Stimulated activated CD4-positive, alpha-beta T cell treated with anti-CD3 and anti-CD28 coated beads, Interleukin-15, amount 100 ng/mL, for 1 hour (primary cell): Measurements from ENCODE around the gene BLTP1.
"Not testable (repeated sequence)": the region's sequence is repeated elsewhere in the genome, so short reads cannot be mapped to it uniquely, and the experiment has no call there.

ENCODE experiments used
- DNase-seq, 2 donors: peaks; one replicate each; pipeline ENCODE4 v3.0.0-alpha.2; 2020; ENCODE audit warnings: low read depth in 1 of 2, low spot score in 1 of 2

Gene BLTP1

GRCh38 chr4:122151982-122152710 lies at the start of gene BLTP1:
TSS of gene BLTP1 (plus strand) at chr4:122152331. CDS start at chr4:122170648, 18,317 bp downstream.
- DNase-seq: peak; percentile 80 to 82

GRCh38 chr4:122104184-122104583 lies 47.9 kb upstream of the BLTP1 start:
- no peak for DNase-seq

DNA sequence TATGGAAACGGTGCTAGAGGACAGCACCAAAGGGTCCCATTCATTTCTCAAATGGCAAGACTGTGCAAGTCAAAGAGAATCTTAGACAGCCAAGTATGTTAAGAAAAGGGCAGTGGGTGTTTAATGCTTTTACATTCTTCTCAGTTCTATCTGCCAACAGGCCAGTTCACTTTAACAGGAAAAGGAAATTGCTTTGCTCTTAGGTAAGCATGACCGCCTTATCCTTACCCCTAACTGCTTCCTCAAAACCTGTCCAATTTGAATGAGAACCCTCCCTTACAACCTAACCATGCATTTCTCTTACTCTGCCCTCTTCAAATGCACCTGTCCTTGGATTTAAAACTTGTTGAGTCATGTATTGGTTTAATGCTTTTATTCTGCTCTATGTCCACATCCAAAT lies 44.5 kb upstream of the BLTP1 start:
- DNase-seq: no peak

DNA sequence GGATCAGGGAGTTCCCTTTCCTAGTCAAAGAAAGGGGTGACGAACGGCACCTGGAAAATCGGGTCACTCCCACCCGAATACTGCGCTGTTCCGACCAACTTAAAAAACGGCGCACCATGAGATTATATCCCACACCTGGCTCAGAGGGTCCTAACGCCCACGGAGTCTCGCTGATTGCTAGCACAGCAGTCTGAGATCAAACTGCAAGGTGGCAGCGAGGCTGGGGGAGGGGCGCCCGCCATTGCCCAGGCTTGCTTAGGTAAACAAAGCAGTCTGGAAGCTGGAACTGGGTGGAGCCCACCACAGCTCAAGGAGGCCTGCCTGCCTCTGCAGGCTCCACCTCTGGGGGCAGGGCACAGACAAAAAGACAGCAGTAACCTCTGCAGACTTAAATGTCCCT lies 41.8 kb upstream of the BLTP1 start:
- not testable (repeated sequence) for DNase-seq

GRCh38 chr4:122117743-122118142 lies 34.4 kb upstream of the BLTP1 start:
- DNase-seq: no peak

DNA sequence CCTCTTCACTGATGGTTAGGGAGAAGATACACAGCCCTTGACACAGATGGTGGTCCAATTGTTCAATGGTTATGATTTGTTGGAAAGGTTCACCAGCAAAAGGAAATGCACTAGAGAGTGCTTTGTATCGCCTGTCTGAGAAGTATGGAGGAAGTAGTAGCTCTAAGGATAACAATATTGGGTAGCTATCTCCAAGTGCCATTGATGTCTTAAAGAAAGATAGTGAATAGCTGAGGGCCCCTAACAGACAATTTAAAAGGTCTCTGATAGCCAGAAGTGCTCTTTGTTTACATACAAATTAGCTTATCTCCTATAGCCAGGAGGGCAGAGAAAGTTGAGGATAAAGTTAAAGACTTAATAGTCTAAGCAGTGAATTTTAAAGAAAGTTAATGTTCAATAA lies 33.9 kb upstream of the BLTP1 start:
- DNase-seq: no peak

GRCh38 chr4:122119739-122120138 lies 32.4 kb upstream of the BLTP1 start:
- no peak for DNase-seq

- no peak for DNase-seq
Measured at GRCh38 chr4:122121593-122121992, 30.5 kb upstream of the BLTP1 start.

DNA sequence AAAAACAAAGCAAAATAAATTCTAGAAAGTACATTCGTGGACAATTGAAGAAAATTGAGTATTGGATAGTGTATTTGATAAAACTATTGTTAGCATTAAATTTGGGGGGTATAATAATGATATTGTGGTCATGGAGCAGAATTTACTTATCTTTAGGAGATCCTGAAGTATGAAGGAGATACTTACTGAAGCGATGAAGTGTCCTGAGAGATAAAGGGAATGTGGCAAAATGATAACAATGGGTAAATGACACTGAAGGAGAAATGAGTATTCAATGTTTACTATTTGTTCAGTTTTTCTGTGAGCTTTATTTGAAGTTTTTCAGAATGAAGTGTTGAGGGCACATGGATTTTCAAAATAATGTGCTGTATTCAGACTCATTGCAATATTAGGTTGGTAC lies 30.0 kb upstream of the BLTP1 start:
- DNase-seq: no peak

DNA sequence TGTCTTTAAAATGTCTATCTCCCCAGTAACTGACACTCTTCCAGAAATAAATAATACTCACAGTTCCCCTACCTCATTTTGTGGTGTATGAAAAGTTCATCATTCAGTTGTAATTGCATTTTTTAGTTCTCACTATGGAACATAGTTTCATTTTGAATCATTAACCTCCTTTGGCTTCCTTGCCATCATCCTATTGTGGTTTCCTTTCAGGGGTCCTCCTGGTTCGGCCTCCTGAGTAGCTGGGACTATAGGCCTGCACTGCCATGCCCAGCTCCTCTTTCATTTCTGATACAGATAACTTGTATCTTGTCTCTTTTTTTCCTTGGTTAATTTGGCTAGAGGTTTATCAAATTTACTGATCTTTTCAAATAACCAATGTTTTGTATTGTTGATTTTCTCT lies 23.1 kb upstream of the BLTP1 start:
- no peak for DNase-seq

DNA sequence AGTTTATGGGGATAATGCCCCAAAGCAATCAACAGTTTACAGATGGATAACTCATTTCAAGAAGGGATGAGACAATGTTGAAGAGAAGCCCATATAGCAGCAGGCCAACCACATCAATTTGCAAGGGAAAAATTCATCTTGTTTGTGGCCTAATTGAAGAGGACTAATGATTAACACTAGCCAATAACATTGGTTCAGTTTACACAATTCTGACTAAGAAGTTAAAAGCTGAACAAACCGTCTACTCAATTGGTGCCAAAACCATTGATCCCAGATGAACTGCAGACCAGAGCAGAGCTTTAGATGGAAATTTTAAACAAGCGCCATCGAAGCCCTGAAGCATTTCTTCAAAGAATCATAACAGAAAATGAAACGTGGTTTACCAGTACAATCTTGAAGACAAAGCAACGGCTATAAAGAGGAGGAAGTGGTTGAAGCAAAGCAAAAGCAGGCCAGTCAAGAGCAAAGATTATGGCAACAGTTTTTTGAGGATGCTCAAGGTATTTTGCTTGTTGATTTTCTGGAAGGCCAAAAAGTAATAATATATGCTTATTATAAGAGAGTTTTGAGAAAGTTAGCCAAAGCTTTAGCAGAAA lies 20.5 kb upstream of the BLTP1 start:
- no peak for DNase-seq

DNA sequence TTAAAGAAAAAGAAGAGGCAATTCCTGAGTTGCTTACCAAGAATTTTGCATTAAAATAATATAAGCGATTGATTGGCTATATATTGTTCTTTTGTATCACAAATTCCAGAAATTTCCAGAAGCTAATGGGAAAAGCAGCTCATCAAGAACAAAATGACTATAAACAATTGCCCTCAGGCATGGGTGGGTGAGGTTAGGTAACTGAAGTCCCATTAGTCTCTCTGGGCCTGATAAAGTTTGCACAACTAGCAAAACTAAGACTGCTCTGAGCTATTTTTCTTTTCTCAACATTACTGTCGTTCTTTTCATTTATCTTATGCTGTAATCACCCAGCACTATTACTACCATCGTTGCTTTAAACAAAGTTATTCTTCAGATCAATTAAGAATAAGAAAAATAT lies 19.2 kb upstream of the BLTP1 start:
- no peak for DNase-seq

DNA sequence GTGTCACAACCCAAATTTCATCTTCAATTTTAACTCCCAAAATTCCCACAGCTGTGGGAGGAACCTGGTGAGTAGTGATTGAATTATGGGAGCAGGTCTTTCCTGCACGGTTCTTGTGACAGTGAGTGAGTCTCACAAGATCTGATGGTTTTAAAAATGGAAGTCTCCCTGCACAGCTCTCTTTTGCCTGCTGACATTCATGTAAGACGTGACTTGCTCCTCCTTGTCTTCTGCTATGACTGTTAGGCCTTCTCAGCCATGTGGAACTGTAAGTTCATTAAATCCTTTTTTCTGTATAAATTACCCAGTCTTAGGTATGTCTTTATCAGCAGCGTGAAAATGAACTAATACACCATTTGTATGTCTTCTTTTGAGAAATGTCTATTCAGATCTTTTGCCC lies 13.0 kb upstream of the BLTP1 start:
- DNase-seq: no peak

- DNase-seq: no peak
Measured at GRCh38 chr4:122140834-122141233, 11.3 kb upstream of the BLTP1 start.

DNA sequence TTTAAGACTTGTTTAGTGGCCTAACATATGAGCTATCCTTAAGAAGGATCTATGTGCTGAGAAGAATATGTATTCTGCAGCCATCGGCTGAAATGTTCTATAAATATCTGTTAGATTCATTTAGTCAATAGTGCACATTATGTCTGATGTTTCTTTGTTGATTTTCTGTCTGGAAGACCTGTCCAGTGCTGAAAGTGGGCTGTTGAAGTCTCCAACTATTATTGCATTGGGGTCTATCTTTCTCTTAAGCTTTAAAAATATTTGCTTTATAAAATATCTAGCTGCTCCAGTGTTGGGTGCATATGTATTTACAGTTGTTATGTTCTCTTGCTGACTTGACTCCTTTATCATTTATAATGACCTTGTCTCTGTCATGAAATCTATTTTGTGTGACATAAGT lies 9.4 kb upstream of the BLTP1 start:
- no peak for DNase-seq

DNA sequence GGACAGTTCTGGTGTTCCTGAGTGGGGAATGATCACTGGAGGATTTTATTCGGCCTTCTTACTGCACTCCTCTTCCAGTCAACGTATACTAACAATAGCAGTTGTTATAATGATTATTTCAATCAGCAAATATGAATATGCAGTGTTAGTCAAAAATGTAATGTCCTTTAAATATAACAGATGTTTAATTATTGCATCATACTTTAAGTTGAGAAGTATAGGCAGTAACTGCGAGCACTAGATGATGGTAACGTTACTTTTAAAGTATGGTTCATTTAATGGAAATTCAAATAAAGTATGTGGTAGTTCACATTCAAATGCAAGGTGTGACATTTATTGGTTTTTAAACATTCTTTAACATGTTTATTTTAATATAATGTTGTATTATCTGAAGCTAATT lies 5.5 kb upstream of the BLTP1 start:
- no peak for DNase-seq

DNA sequence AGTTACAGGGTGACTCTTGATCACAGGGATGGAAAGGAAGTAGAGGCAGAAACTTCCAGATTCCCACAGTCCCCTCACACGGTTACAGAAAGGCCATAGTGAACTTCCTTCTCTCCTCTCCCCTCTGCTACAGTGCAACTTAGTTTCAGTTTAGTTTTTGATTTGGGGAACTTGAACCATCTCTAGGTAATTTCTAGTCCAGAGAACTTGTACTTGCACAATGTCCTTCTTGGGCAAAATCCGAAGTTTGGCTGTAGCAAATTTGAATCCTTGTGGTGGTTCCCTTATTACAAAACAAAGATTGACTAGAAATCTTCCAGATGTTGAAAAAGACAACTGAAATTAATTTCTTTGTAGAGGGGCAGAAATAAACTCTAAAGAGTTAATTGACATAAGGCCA lies 1.2 kb upstream of the BLTP1 start:
- DNase-seq: no peak

DNA sequence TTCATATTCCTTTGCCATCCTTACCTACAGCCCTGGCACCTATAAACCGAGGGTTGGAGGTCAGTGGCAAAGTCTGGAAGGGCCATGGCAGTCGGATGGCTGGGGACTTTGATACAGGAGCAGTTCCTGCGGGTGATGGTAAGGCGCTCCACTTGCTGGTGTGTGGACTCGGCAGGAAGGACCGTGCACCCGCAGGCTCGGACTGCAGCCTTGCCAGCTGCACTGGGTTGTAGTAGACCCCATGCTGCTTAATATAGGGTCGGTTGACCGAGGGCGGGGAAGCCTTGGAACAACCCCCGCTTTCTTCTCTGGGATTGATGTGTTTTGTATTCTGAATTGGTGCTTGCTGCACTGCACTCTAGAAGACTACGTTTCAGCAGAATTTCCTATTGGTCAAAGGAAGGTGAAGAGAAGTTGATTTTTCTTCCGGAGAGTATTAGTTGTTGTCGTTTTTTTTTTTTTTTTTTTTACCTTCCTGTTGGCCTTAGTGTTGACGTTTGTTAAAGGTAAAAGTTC lies 638 bp downstream of the BLTP1 start:
- peak; percentile 6 to 10 for DNase-seq

- DNase-seq: no peak
Measured at GRCh38 chr4:122156819-122157218, 4.7 kb downstream of the BLTP1 start.

- DNase-seq: no peak
Measured at GRCh38 chr4:122163301-122163700, 11.2 kb downstream of the BLTP1 start.

DNA sequence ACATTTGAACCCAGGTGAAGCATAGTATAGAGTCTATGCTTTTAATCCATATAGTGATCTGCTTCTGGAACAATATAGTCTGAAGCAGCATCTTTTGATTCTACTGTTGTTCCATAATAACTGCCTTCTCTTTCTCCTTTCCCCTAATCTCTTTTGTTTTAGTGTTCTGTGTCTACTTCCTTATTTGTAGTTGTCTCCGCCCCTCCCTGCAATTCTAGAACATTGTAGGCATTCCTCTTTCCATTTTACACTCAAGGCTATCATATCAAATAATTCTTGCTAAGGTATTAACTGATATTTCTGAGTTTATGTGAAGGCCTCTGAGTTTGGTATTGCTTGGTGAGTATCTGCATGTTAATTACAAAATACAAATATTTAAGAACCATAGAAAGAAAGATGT lies 11.6 kb downstream of the BLTP1 start:
- no peak for DNase-seq

GRCh38 chr4:122167369-122167768 lies 15.2 kb downstream of the BLTP1 start:
- no peak for DNase-seq

DNA sequence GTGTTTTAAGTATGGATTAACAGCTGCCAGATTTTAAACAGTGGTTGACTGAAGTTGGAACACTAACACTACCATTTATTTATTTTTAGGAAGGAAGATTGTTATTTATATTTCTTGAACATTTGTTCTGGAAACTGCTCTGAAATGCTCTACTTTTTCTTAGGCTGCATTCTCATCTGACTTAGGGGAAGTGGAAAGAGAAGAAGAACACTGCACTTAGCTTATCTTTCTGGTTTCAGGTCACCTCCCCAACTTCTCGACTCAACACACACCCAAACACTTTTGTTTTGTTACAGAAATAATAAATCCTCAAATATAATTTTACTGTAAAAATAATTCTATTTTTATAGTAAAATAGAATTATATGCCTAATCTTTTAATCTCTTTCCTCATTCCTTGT lies 18.6 kb downstream of the BLTP1 start:
- no peak for DNase-seq
